Medulla oblongata (tissue), 1 donor: Measurements from ENCODE around the gene MLIP.
"Not testable (repeated sequence)": the region's sequence is repeated elsewhere in the genome, so short reads cannot be mapped to it uniquely, and the experiment has no call there.

Source experiments
- DNase-seq: peaks from one replicate; pipeline ENCODE4 v3.0.0-alpha.2; 2015; ENCODE audit errors: extremely low spot score

Gene MLIP

GRCh38 chr6:54222217-54222616 is 111.0 kb downstream of the MLIP start:
- DNase-seq: no peak

GRCh38 chr6:54232703-54233102 is 121.5 kb downstream of the MLIP start:
- DNase-seq: no peak

- DNase-seq: no peak
Observed at GRCh38 chr6:54234539-54234938, 123.3 kb downstream of the MLIP start.

- DNase-seq: no peak
Observed at GRCh38 chr6:54236984-54237383, 125.7 kb downstream of the MLIP start.

- peak; percentile 6 for DNase-seq
Observed at GRCh38 chr6:54238396-54238795, 127.2 kb downstream of the MLIP start.

GRCh38 chr6:54243699-54244098 is 132.5 kb downstream of the MLIP start:
- DNase-seq: no peak

DNA sequence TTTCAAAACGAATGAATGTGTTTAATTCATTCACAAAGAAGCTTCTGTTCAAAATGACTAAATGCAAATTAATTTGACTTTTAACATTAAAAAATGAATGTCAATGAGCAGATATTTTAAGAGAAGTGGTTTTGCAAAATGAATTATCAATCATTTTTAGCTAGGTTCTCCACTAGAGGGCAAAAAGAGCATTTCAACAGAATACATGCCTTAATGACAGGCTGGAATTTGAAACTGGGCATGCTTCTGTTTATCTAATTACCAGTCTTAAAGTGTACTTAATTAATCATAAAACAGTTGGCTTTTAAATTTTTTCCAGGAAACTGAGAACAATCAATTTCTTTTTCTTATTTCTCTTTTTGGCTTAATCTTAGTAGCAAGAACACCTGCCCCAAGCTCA is 133.2 kb downstream of the MLIP start:
- peak; percentile 8 for DNase-seq

DNA sequence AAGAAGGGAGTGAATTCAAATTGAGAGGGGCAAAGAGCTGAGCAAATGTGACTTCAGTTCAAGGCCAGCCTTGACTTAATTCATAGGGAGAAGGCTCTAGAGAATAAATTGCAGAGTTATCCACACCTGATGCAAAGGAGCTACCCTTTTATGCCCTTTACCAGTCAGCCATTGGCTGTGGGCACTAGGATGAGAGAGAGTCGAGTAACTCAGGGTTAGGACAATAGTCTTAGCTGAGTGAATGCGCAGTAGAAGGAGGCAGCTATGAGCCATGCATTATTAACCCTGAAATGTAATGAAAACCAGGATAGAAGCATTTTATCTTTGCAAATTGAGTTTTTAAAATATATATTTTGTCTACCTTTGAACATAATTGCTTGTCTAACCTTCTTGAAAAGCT is 134.0 kb downstream of the MLIP start:
- DNase-seq: no peak

- DNase-seq: no peak
Observed at GRCh38 chr6:54248319-54248718, 137.1 kb downstream of the MLIP start.

DNA sequence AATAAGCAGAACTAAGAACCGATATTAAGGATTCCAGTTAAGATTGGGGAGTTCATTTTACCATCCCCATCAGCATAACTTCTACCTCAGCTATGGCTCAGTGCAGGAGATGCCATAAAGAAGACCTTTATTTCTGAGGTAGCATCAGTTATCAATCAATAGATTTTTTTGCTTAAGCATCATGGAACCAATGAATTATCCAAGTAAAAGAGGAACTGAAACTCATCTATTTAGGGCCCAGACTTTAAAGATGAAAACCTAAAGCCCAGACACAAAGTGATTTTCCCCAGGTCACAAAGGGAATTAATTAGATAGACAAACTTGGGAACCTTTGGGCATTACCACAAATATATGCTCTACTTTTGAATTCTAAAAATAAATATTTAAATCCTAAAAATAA is 137.8 kb downstream of the MLIP start:
- no peak for DNase-seq

DNA sequence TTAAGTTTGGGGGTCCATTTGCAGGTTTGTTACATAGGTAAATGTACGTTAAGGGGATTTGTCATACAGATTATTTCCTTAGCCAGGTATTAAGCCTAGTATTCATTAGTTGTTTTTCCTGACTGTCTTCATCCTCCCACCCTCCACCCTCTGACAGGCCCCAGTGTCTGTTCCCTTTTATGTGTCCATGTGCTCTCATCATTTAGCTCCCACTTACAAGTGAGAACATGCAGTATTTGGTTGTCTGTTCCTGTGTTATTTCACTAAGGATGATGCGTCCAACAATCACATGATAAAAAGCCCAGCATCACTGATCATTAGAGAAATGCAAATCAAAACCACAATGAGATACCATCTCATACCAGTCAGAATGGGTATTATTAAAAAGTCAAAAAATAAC is 138.6 kb downstream of the MLIP start:
- not testable (repeated sequence) for DNase-seq

GRCh38 chr6:54252496-54252895 is 141.3 kb downstream of the MLIP start:
- DNase-seq: no peak

- no peak for DNase-seq
Observed at GRCh38 chr6:54252916-54253315, 141.7 kb downstream of the MLIP start.

DNA sequence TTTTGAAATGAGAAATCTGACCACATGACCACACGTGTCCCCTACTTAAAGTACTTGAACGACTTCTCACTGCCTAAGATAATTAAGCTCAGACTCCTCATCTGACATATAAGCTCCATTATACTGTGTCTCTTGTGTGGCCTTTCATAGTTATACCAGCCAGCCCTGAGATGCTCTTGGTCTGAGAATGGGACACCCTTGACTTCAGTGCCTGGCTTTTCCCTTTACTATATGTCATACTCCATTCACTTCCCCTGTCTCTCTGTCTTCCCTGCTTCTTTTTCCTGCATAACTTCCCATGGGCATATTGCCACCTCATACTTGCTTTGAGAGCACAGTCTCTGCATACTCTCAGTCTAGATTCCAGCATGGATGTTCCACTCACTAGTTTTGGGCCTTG is 143.6 kb downstream of the MLIP start:
- no peak for DNase-seq

- DNase-seq: no peak
Observed at GRCh38 chr6:54255886-54256285, 144.6 kb downstream of the MLIP start.

DNA sequence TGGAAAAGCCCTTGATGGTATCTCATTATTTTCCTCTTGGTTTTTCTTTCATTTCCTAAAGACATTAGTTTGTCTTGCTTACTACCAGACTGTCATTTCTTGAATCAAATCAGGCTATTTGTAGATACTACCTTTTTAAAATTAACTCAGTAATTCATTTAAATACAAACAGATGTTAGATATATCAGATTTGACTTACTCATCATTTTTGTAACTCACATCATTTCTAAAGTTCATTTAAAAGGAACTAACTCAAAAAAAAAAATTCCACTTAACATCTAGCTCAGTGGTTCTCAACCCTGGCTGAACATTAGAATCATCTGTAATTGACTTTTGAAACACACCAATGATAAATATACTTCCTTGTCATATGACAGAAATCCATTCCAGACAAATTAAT is 148.8 kb downstream of the MLIP start:
- no peak for DNase-seq

DNA sequence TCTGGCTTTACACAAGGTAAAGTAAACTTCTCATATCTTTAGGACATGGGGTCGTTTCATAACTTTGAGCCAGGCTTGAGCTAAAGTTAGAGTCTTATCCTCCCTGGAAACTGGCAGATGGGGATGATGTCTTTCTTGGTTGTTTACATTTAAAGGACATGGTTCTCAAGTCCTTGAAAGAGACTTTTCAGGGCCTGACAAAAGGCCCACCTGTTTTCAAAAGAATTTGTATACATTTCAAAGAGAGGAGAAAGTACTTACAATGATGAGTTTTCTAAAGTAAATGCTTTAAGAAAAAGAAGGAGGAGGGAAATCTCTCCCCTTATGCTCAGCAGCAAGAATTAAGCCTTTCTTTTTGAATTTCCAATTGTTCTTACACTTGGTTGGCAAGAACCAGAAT is 151.3 kb downstream of the MLIP start:
- DNase-seq: no peak

DNA sequence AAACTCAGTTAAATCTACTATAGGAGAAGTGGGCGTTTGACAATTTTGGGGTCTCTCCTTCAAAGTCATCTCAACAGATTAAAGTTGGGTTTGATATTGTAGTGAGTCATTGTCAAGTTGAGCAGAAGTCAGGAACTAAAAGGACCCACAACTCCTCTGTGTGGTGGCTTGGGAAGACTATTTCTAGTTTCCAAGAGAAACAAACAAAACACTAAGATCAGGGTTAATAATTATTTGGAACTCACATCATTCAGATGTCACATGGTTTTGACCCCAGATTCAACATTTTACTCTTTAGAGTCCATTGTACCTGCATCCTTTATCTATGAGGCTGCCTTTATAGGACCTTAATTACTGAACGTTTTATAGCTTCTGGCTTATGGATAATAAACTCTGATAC is 151.7 kb downstream of the MLIP start:
- no peak for DNase-seq

DNA sequence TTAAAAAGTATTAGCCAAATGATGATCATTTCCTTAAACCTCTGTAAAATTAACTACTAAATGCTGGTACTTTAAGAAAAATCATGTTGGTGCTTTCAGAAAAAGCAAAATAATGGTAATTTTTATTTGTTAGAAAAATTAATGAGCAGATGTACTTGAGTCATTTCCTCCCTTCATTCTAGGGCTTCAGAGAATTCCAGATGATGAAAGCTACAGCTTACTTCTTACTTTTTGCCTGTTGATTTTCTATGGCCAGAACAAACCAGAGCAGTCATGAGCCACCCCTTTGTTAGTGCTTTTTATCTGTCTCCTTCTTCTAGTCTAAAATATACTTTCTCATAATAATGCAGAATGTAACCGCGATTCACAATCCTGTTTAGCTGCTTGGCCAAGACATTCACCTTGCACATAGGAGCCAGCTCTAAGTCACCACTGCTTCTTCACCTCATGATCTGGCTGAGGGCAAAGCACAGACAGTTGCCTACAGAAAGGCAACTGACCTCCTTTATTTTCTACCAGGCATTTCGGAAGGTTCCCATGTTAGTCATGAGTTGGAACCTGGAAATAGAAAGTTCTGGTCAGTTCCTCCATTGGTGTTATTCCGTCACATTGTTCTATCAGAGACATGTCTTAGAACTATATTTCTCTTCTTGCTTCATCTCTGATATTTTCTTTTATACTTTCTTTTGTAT is 153.5 kb downstream of the MLIP start:
- DNase-seq: no peak

DNA sequence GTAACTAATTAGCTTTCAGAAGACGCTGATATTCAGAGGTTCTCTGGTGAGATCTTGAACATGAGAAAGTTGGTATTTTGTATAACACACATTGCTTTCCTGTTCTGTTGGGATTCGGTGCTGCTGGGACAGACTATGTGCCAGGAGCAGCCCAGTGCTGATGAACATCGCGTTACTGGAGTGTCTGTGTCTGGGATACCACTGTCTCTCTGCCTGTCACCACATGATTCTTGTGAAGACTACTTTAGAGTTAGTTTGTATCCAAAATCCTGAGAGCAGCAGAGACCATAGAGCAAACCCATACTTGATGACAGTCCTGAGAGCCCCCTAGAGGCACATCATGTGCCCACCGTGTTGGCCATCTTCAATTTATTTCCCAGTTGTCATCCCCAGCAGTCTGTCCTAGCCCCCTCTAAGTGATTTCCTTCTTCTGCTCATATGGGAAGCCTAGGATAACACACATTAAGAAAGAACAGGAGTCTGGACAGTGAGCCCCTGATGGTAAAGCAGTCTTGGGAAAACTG is 155.2 kb downstream of the MLIP start:
- no peak for DNase-seq

DNA sequence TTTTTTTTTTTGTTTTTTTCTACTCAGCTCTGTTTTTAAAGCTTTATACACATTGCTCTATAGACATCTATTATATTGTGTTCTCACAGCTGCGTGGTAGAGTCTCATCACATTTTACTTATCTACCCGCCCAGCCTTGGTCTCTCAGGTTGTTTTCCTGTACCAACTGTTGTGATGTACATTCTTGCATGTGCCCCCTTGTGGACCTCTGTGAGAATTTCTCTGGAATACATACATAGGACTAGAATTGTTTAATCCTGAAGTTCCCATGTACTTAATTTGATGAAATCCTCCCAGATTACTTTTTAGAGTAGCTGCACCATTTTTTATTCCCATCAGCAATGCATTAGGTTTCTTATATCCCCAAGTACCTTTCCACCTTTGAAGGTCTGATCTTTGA is 156.6 kb downstream of the MLIP start:
- DNase-seq: peak; percentile 31

DNA sequence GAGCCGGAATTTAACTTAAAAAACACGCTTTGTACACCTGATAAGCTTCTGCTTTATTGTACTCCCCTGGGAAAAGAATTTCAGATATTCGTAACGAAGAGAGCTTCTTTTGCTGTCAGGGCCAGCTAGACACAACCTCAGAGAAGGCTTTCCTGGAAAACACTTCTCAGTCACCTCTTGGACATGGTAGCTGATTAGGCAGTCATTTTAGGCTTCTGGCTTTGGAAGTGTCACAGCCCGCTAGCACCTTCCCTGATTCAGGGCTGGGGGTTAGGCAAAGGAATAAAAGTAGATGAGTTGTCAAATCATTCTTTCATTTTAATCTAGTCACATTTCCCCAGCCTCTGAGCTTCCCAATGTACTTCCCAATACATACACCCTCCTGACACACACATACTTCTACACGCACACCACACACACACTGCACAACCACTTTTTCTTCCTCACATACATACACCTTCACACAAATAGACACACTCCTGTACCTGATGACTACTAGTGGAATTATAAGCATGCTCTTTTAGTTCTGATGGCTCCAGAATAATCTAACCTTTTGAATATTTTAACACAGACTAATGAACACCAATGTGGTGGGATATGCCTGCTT is 162.1 kb downstream of the MLIP start:
- no peak for DNase-seq

- no peak for DNase-seq
Observed at GRCh38 chr6:54274383-54274782, 163.1 kb downstream of the MLIP start.

- DNase-seq: no peak
Observed at GRCh38 chr6:54282186-54282585, 170.9 kb downstream of the MLIP start.
